ENCODE data around the gene DACH1. TPM values are rescaled to one million over a fixed set of nuclear protein-coding genes. Genes with fewer than 3 reads are reported as not detected.

The DACH1 gene
- total RNA-seq, 1 experiment from 2014 or later = 0.11 TPM

DNA sequence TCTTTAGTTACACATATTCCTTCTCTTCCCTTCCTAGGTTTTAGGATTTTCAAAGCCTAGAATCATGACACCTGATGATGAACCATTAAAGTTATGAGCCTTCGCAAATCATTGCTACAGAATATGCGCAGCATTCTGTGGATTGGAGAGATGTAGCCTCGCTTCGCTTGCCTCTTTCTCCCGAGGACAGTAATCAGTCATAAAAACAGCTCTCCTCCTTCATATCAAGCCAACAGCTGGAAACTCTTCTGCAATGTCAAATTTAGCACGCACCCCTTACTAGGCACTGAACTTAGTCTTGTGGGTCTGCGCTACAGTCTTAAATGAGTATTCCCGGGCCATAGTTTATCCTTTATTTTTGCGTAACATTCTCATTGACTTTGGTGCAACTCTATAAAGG lies 79.6 kb downstream of the DACH1 start:
- no TSS peak for BruUV-seq (replicated peaks)
- no peaks in the 10 kb centered on the region for H3K36me3 ChIP-seq (ENCODE audit: insufficient read depth, low read length, poor library complexity, severe bottlenecking)
- POLR2A ChIA-PET (ENCODE audit: low non-redundant PET) = no interaction called here
- TF ChIP-seq, protein P1, sequence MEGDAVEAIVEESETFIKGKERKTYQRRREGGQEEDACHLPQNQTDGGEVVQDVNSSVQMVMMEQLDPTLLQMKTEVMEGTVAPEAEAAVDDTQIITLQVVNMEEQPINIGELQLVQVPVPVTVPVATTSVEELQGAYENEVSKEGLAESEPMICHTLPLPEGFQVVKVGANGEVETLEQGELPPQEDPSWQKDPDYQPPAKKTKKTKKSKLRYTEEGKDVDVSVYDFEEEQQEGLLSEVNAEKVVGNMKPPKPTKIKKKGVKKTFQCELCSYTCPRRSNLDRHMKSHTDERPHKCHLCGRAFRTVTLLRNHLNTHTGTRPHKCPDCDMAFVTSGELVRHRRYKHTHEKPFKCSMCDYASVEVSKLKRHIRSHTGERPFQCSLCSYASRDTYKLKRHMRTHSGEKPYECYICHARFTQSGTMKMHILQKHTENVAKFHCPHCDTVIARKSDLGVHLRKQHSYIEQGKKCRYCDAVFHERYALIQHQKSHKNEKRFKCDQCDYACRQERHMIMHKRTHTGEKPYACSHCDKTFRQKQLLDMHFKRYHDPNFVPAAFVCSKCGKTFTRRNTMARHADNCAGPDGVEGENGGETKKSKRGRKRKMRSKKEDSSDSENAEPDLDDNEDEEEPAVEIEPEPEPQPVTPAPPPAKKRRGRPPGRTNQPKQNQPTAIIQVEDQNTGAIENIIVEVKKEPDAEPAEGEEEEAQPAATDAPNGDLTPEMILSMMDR (conservative IDR thresholded peaks at IDR 0.05; ENCODE audit: low read depth, low read length) = no peak
- no peak for TF ChIP-seq EZH2 (IDR thresholded peaks at IDR 0.05; ENCODE audit: borderline replicate concordance, low read depth, low read length, poor library complexity, severe bottlenecking)
- H3K4me3 ChIP-seq (ENCODE audit: low read depth, low read length, poor library complexity, severe bottlenecking) = no peak overlapping the region
- intact Hi-C loops (cut with micrococcal nuclease; ENCODE audit: unreplicated experiment) = no loop called here
- H3K27ac ChIP-seq (ENCODE audit: low read depth, low read length, poor library complexity, severe bottlenecking) = no peak overlapping the region
- DNase-seq (ENCODE audit: low spot score) = no peak
- CTCF ChIA-PET = no interaction called here
- H3K4me1 ChIP-seq (ENCODE audit: insufficient read depth, low read length, poor library complexity, severe bottlenecking) = no peaks in the 10 kb centered on the region
- no peaks in the 10 kb centered on the region for H3K27me3 ChIP-seq (replicated peaks; ENCODE audit: insufficient read depth, low read depth, low read length, poor library complexity)
- H3K9me3 ChIP-seq (ENCODE audit: low read depth, low read length, poor library complexity, severe bottlenecking) = no peaks in the 10 kb centered on the region

DNA sequence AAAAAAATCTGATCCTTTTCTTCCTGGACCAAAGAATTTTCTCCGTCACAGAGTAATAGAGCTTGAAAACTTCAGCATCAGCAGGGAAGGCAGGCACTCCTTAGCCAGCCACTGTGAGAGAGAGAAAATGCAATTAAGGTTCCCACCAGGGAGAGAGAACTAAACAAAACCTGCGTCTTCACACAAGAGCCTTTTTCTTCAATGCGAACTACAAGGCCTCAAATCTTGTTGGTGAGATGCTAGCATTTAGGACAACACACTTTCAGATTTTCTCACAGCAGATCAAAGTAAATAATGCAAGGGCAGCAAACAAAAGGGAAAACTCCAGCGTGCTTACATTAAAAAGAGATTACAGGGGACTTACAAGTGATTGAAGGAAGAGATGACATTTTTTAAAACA lies 80.1 kb downstream of the DACH1 start:
- H3K4me3 ChIP-seq (ENCODE audit: low read depth, low read length, poor library complexity, severe bottlenecking) = no peak overlapping the region
- POLR2A ChIA-PET (ENCODE audit: low non-redundant PET) = no interaction called here
- TF ChIP-seq, protein P1 (conservative IDR thresholded peaks at IDR 0.05; ENCODE audit: low read depth, low read length) = no peak
- TF ChIP-seq EZH2 (IDR thresholded peaks at IDR 0.05; ENCODE audit: borderline replicate concordance, low read depth, low read length, poor library complexity, severe bottlenecking) = no peak
- CTCF ChIA-PET = no interaction called here
- no peaks in the 10 kb centered on the region for H3K36me3 ChIP-seq (ENCODE audit: insufficient read depth, low read length, poor library complexity, severe bottlenecking)
- no TSS peak for BruUV-seq (replicated peaks)
- intact Hi-C loops (cut with micrococcal nuclease; ENCODE audit: unreplicated experiment) = no loop called here
- no peaks in the 10 kb centered on the region for H3K9me3 ChIP-seq (ENCODE audit: low read depth, low read length, poor library complexity, severe bottlenecking)
- no peaks in the 10 kb centered on the region for H3K4me1 ChIP-seq (ENCODE audit: insufficient read depth, low read length, poor library complexity, severe bottlenecking)
- H3K27me3 ChIP-seq (replicated peaks; ENCODE audit: insufficient read depth, low read depth, low read length, poor library complexity) = no peaks in the 10 kb centered on the region
- H3K27ac ChIP-seq (ENCODE audit: low read depth, low read length, poor library complexity, severe bottlenecking) = no peak overlapping the region
- no peak for DNase-seq (ENCODE audit: low spot score)

DNA sequence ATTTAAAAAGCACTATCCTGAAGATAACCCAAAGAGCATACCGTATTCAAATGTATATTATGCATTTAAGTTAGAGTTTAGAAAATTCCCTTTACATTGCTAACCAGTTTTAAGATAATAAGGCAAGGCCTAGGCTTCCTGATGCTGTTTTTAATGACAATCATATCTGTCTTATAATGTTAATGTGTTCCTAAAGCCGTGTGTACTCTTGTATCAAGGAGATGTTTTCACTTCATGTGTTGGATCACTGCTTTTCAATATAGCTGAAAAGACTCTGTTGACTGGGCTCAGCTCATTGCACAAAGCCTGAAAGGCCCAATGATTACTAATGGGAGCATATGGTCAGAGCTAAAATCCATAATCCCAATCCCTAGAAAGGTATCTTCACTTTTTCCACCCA lies 81.6 kb downstream of the DACH1 start:
- H3K4me3 ChIP-seq (ENCODE audit: low read depth, low read length, poor library complexity, severe bottlenecking) = no peak overlapping the region
- CTCF ChIA-PET = no interaction called here
- no peaks in the 10 kb centered on the region for H3K9me3 ChIP-seq (ENCODE audit: low read depth, low read length, poor library complexity, severe bottlenecking)
- no peaks in the 10 kb centered on the region for H3K27me3 ChIP-seq (replicated peaks; ENCODE audit: insufficient read depth, low read depth, low read length, poor library complexity)
- TF ChIP-seq, protein P1 (conservative IDR thresholded peaks at IDR 0.05; ENCODE audit: low read depth, low read length) = no peak
- no peak for TF ChIP-seq EZH2 (IDR thresholded peaks at IDR 0.05; ENCODE audit: borderline replicate concordance, low read depth, low read length, poor library complexity, severe bottlenecking)
- intact Hi-C loops (cut with micrococcal nuclease; ENCODE audit: unreplicated experiment) = no loop called here
- DNase-seq (ENCODE audit: low spot score) = no peak
- no peaks in the 10 kb centered on the region for H3K36me3 ChIP-seq (ENCODE audit: insufficient read depth, low read length, poor library complexity, severe bottlenecking)
- no peaks in the 10 kb centered on the region for H3K4me1 ChIP-seq (ENCODE audit: insufficient read depth, low read length, poor library complexity, severe bottlenecking)
- H3K27ac ChIP-seq (ENCODE audit: low read depth, low read length, poor library complexity, severe bottlenecking) = no peak overlapping the region
- no TSS peak for BruUV-seq (replicated peaks)
- POLR2A ChIA-PET (ENCODE audit: low non-redundant PET) = interaction anchor here (0.6 kb wide), 1 partner anchor 17 kb away, joined by 8 read pairs; no protein-coding TSS in a partner anchor
